IMR-90 (cell line): Measurements from ENCODE around the gene PLCL1.

Source experiments
- CEBPB ChIP-seq: IDR thresholded peaks from 2 replicates; pipeline ENCODE4 v1.6.1; 2012; ENCODE audit warnings: low read depth, low read length, improper control_type of control experiment
- CTCF ChIP-seq: conservative IDR thresholded peaks from 2 replicates; pipeline ENCODE4 v1.5.1; 2012; ENCODE audit warnings: mild to moderate bottlenecking, low read depth, low read length, improper control_type of control experiment
- MXI1 ChIP-seq: IDR thresholded peaks from 2 replicates; pipeline ENCODE4 v1.6.1; 2012; ENCODE audit warnings: low read depth, mild to moderate bottlenecking, low read length, moderate library complexity, borderline replicate concordance
- USF2 ChIP-seq: fragments of 150-350 bp; IDR thresholded peaks from 2 replicates; pipeline ENCODE4 v1.6.1; 2017; ENCODE audit warnings: mild to moderate bottlenecking, antibody characterized with exemption, low read length, low read depth

GRCh38 chr2:197858607-197859140 lies 54.3 kb downstream of the PLCL1 start:
- TF ChIP-seq USF2 (no peak), MXI1 (no peak), CTCF (no peak), CEBPB (no peak)
